HL-60 (cell line): ENCODE data around the gene DDX21.
"Not testable (repeated sequence)": the region's sequence is repeated elsewhere in the genome, so short reads cannot be mapped to it uniquely, and the experiment has no call there.

Experiments used
- CTCF ChIP-seq: IDR thresholded peaks from one replicate; pipeline ENCODE4 v1.5.1; 2011; ENCODE audit warnings: low read length, control low read depth, inconsistent platforms; ENCODE audit not compliant: insufficient read depth
- GABPA ChIP-seq: IDR thresholded peaks from 2 replicates; pipeline ENCODE4 v1.6.1; 2012; ENCODE audit warnings: low read depth
- POLR2AphosphoS5 ChIP-seq: IDR thresholded peaks from 2 replicates; pipeline ENCODE4 v1.6.1; 2012; ENCODE audit warnings: low read depth
- REST ChIP-seq: IDR thresholded peaks from 2 replicates; pipeline ENCODE4 v1.6.1; 2012; ENCODE audit warnings: low read depth; ENCODE audit not compliant: insufficient replicate concordance
- SPI1 ChIP-seq: IDR thresholded peaks from 2 replicates; pipeline ENCODE4 v1.6.1; 2012; ENCODE audit warnings: low read depth, mild to moderate bottlenecking, borderline replicate concordance

- not testable (repeated sequence) for TF ChIP-seq SPI1, CTCF, POLR2AphosphoS5, REST, GABPA
Observed at GRCh38 chr10:68929888-68930287, 26.1 kb upstream of the DDX21 start.
